Endothelial cell of umbilical vein (primary cell): Measurements from ENCODE around the gene DENND1A.

Source experiments
- EZH2 ChIP-seq: IDR thresholded peaks from 2 replicates; pipeline ENCODE4 v1.6.1; 2012; ENCODE audit warnings: borderline replicate concordance, low read depth, mild to moderate bottlenecking, moderate library complexity, low read length, inconsistent platforms; ENCODE audit not compliant: severe bottlenecking
- FOS ChIP-seq: IDR thresholded peaks from 2 replicates; pipeline ENCODE4 v1.6.1; 2011; ENCODE audit warnings: mild to moderate bottlenecking, low read length, moderate library complexity, borderline replicate concordance; ENCODE audit not compliant: insufficient read depth
- GATA2 ChIP-seq: IDR thresholded peaks from 2 replicates; pipeline ENCODE4 v1.7.0; 2011; ENCODE audit warnings: low read depth, mild to moderate bottlenecking, moderate library complexity, mixed read lengths, low read length; ENCODE audit not compliant: insufficient read length, insufficient read depth
- JUN ChIP-seq: IDR thresholded peaks from 2 replicates; pipeline ENCODE4 v1.6.1; 2011; ENCODE audit warnings: borderline replicate concordance, low read depth; ENCODE audit not compliant: insufficient read length, insufficient read depth
- MAX ChIP-seq: IDR thresholded peaks from 2 replicates; pipeline ENCODE4 v1.6.1; 2011; ENCODE audit not compliant: insufficient read depth, insufficient read length
- MYC ChIP-seq: IDR thresholded peaks from one replicate; pipeline ENCODE4 v1.6.1; 2011; ENCODE audit warnings: mild to moderate bottlenecking, low read depth, low read length
- POLR2A ChIP-seq: IDR thresholded peaks from 2 replicates; pipeline ENCODE4 v1.6.1; 2012; ENCODE audit warnings: low read depth, mild to moderate bottlenecking, control low read depth, low read length
- POLR2AphosphoS5 ChIP-seq: IDR thresholded peaks from 2 replicates; pipeline ENCODE4 v1.6.1; 2012; ENCODE audit warnings: low read depth, mild to moderate bottlenecking, control low read depth, low read length, moderate library complexity; ENCODE audit not compliant: insufficient read depth
- TF ChIP-seq, protein P1 (sequence below), 2 donors: IDR thresholded peaks; 1 replicate in 1 of 2; 2 replicates in 1 of 2; pipeline ENCODE4 v1.5.1; 2011; ENCODE audit warnings: low read length in 2 of 2, mild to moderate bottlenecking in 2 of 2, moderate library complexity in 2 of 2, control low read depth in 1 of 2, inconsistent platforms in 1 of 2, low read depth in 1 of 2; ENCODE audit not compliant: insufficient read depth in 1 of 2; ENCODE audit errors: extremely low read depth in 1 of 2

- TF ChIP-seq MAX (no peak), POLR2AphosphoS5 (no peak), EZH2 (no peak), POLR2A (no peak), FOS (no peak), GATA2 (no peak), MYC (no peak), JUN (no peak)
- TF ChIP-seq, protein P1, sequence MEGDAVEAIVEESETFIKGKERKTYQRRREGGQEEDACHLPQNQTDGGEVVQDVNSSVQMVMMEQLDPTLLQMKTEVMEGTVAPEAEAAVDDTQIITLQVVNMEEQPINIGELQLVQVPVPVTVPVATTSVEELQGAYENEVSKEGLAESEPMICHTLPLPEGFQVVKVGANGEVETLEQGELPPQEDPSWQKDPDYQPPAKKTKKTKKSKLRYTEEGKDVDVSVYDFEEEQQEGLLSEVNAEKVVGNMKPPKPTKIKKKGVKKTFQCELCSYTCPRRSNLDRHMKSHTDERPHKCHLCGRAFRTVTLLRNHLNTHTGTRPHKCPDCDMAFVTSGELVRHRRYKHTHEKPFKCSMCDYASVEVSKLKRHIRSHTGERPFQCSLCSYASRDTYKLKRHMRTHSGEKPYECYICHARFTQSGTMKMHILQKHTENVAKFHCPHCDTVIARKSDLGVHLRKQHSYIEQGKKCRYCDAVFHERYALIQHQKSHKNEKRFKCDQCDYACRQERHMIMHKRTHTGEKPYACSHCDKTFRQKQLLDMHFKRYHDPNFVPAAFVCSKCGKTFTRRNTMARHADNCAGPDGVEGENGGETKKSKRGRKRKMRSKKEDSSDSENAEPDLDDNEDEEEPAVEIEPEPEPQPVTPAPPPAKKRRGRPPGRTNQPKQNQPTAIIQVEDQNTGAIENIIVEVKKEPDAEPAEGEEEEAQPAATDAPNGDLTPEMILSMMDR (IDR thresholded peaks at IDR 0.05; ENCODE audit: extremely low read depth in 1 of 2, insufficient read depth in 1 of 2, low read depth in 1 of 2, low read length in 2 of 2): no peak
Measured at GRCh38 chr9:123350590-123351310, 579.2 kb downstream of the DENND1A start.
